Panc1 (cell line): ENCODE results near the gene FLII.

ENCODE experiments used
- POLR2AphosphoS5 ChIP-seq: IDR thresholded peaks from 2 replicates; pipeline ENCODE4 v1.6.1; 2012; ENCODE audit warnings: mild to moderate bottlenecking, low read depth, low read length, moderate library complexity
- SIN3A ChIP-seq: IDR thresholded peaks from 2 replicates; pipeline ENCODE4 v1.6.1; 2012; ENCODE audit warnings: low read depth, mild to moderate bottlenecking, low read length, moderate library complexity, borderline replicate concordance; ENCODE audit not compliant: insufficient read depth
- TCF7L2 ChIP-seq: IDR thresholded peaks from 2 replicates; pipeline ENCODE4 v1.6.1; 2011; ENCODE audit warnings: mild to moderate bottlenecking, low read depth, low read length, inconsistent platforms
- TF ChIP-seq, protein P1 (sequence below): fragments of 450-650 bp; IDR thresholded peaks from 2 replicates; pipeline ENCODE4 v1.5.1; 2017; ENCODE audit warnings: mild to moderate bottlenecking
- TF ChIP-seq, protein P2 (sequence below), 2 experiments: IDR thresholded peaks; 2 replicates each; pipeline ENCODE4 v1.6.1; 2011 to 2012; ENCODE audit warnings: low read depth in 2 of 2, control low read depth in 1 of 2, low read length in 1 of 2, mild to moderate bottlenecking in 1 of 2, moderate library complexity in 1 of 2; ENCODE audit not compliant: insufficient read depth in 1 of 2

DNA sequence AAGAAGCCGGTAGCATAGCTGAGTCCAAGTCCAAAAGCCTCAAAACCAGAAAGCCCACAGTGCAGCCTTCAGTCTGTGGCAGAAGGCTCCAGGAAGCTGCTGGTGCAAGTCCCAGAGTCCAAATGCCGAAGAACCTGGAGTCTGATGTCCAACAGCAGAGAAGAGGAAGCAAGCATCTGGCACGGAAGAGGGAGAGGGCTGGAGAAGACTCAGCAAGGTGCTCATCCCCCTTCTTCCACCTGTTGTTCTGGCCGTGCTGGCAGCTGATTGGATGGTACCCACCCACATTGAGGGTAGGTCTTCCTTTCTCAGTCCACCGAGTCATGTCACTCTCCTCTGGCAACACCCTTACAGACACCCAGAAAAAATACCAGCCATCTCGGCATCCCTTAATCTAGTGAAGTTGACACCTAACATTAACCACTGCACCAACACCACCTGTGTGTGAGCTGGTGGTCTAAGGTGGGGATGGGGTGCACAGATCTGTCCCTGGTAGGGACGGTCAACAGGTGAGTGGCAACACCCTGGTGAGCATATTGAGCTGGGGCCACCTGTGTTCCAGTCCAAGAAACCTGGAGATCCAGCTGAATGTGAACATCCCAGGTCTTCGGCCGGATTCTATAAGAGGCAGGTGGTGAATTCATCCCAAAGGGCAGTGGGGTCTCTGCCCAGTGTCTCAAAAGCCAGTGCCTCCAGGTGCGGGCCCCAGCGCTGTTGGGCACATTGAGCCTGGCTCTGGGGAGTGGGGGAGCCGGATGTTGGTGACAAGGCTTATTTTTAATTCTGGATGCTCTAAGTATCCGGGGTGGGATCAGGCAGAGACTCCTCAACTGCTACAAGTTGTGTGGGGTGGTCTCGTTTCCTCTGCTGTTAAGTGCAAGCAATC is 11.8 kb upstream of the FLII start:
- TF ChIP-seq POLR2AphosphoS5 (peak; percentile 44; the same call in 1 of the 2 replicates), SIN3A (no peak), TCF7L2 (no peak)
- TF ChIP-seq, protein P1, sequence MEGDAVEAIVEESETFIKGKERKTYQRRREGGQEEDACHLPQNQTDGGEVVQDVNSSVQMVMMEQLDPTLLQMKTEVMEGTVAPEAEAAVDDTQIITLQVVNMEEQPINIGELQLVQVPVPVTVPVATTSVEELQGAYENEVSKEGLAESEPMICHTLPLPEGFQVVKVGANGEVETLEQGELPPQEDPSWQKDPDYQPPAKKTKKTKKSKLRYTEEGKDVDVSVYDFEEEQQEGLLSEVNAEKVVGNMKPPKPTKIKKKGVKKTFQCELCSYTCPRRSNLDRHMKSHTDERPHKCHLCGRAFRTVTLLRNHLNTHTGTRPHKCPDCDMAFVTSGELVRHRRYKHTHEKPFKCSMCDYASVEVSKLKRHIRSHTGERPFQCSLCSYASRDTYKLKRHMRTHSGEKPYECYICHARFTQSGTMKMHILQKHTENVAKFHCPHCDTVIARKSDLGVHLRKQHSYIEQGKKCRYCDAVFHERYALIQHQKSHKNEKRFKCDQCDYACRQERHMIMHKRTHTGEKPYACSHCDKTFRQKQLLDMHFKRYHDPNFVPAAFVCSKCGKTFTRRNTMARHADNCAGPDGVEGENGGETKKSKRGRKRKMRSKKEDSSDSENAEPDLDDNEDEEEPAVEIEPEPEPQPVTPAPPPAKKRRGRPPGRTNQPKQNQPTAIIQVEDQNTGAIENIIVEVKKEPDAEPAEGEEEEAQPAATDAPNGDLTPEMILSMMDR: no peak
- TF ChIP-seq, protein P2, sequence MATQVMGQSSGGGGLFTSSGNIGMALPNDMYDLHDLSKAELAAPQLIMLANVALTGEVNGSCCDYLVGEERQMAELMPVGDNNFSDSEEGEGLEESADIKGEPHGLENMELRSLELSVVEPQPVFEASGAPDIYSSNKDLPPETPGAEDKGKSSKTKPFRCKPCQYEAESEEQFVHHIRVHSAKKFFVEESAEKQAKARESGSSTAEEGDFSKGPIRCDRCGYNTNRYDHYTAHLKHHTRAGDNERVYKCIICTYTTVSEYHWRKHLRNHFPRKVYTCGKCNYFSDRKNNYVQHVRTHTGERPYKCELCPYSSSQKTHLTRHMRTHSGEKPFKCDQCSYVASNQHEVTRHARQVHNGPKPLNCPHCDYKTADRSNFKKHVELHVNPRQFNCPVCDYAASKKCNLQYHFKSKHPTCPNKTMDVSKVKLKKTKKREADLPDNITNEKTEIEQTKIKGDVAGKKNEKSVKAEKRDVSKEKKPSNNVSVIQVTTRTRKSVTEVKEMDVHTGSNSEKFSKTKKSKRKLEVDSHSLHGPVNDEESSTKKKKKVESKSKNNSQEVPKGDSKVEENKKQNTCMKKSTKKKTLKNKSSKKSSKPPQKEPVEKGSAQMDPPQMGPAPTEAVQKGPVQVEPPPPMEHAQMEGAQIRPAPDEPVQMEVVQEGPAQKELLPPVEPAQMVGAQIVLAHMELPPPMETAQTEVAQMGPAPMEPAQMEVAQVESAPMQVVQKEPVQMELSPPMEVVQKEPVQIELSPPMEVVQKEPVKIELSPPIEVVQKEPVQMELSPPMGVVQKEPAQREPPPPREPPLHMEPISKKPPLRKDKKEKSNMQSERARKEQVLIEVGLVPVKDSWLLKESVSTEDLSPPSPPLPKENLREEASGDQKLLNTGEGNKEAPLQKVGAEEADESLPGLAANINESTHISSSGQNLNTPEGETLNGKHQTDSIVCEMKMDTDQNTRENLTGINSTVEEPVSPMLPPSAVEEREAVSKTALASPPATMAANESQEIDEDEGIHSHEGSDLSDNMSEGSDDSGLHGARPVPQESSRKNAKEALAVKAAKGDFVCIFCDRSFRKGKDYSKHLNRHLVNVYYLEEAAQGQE (IDR thresholded peaks at IDR 0.05; ENCODE audit: insufficient read depth in 1 of 2, low read depth in 2 of 2, low read length in 1 of 2): no peak
